ENCODE data around the gene EDA.

DNA sequence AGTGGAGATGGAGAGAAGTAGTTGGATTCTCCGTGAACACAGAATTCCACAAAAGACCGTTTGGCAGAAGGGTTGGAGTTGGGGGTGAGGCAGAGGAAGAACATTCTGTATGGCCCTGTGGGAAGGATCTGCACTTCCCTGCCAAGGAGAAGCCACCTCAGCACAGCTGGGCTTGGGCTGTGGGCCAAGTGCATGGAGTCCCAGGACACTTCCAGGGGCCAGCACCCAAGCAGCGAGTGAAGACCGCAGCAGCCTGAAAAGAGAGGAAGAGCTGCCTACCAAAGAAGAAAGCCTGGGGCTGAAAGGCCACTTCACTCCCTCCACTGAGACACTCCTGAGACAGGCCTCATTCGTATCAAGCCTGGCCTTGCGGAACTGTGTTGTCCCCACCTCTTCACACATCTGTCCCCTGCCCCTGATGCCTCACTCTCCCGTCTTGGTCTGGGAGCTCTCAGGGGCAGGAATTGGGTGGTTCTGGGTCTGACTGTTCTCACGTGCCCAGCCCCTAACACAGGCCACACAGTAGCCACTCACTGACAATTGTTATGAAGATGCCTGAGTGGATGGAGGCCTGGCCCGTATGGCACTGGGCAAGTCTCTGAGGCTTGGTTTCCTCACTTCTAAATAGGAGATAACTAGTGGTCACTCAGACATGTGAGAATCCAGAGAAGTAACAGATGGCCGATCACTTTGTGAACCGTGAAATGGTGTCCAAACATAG, 437.1 kb downstream of the EDA start:
- TF ChIP-seq TBL1XR1 (IDR thresholded peaks at IDR 0.05; ENCODE audit: low read depth, low read length): no peak
- no peak for TF ChIP-seq USF2 (IDR thresholded peaks at IDR 0.05; ENCODE audit: borderline replicate concordance, low read depth, low read length)
- TF ChIP-seq EZH2 (IDR thresholded peaks at IDR 0.05; ENCODE audit: borderline replicate concordance, control insufficient read depth, low read depth, low read length): no peak
- no peak for TF ChIP-seq NFYB (IDR thresholded peaks at IDR 0.05; ENCODE audit: insufficient read depth, low read depth, low read length)
- TF ChIP-seq ZBTB40 (IDR thresholded peaks at IDR 0.05; ENCODE audit: borderline replicate concordance): no peak
